PC-9 (cell line): ENCODE results near the gene DCAF7. TPM values are rescaled to one million over a fixed set of nuclear protein-coding genes. Genes with fewer than 3 reads are reported as not detected.

Source experiments
- BruUV-seq: library from RNA; stranded (reverse); fragments of 400-500 nt; replicated peaks from 2 replicates; lab custom pipeline; 2021; lab: Mats Ljungman, UMichigan
- CTCF ChIA-PET: fragments of 300-600 bp; sonication (Branson Sonifier 250); formaldehyde crosslinking; loops from one replicate; lab custom pipeline; 2022; ENCODE audit warnings: antibody characterized with exemption; lab: Charles Lee
- POLR2A ChIA-PET: fragments of 300-600 bp; sonication (Branson Sonifier 250); formaldehyde crosslinking; loops from one replicate; lab custom pipeline; 2022; ENCODE audit warnings: antibody characterized with exemption; ENCODE audit not compliant: unreplicated experiment; lab: Charles Lee
- DNase-seq, 2 experiments: peaks; one replicate each; pipeline versions ENCODE4 v3.0.0 to v3.0.0-alpha.2; 2015 to 2022; ENCODE audit warnings: mixed read lengths in 1 of 2
- H2AFZ ChIP-seq: fragments of 200-600 bp; sonication (generic); 2 replicates; pipeline ENCODE4 v1.8.1; 2017; ENCODE audit warnings: antibody characterized with exemption
- H3F3A ChIP-seq: fragments of 200-600 bp; sonication (generic); 2 replicates; pipeline ENCODE4 v1.8.1; 2017; ENCODE audit warnings: antibody characterized with exemption, mild to moderate bottlenecking, low read depth; ENCODE audit not compliant: insufficient read depth
- H3K27ac ChIP-seq: fragments of 200-600 bp; sonication (generic); 2 replicates; pipeline ENCODE4 v1.6.1; 2016; ENCODE audit warnings: mixed run types
- H3K27me3 ChIP-seq: fragments of 200-600 bp; sonication (generic); 2 replicates; pipeline ENCODE4 v1.6.1; 2016; ENCODE audit warnings: low read depth, mixed run types; ENCODE audit not compliant: insufficient read depth
- H3K36me3 ChIP-seq: fragments of 200-600 bp; sonication (generic); 2 replicates; pipeline ENCODE4 v1.6.1; 2016; ENCODE audit warnings: low read depth, mixed run types
- H3K4me1 ChIP-seq: fragments of 200-600 bp; sonication (generic); replicated peaks from 2 replicates; pipeline ENCODE4 v1.6.1; 2016; ENCODE audit warnings: mixed run types; ENCODE audit not compliant: insufficient read depth
- H3K4me2 ChIP-seq: fragments of 200-600 bp; sonication (generic); 2 replicates; pipeline ENCODE4 v1.6.1; 2017; ENCODE audit warnings: mixed run types
- H3K4me3 ChIP-seq: fragments of 200-600 bp; sonication (generic); 2 replicates; pipeline ENCODE4 v1.6.1; 2016; ENCODE audit warnings: mixed run types
- H3K79me2 ChIP-seq: fragments of 200-600 bp; sonication (generic); 2 replicates; pipeline ENCODE4 v1.6.1; 2017; ENCODE audit warnings: low read depth, mixed run types
- H3K9me2 ChIP-seq: fragments of 200-600 bp; sonication (generic); 2 replicates; pipeline ENCODE4 v1.8.1; 2017; ENCODE audit warnings: mild to moderate bottlenecking; ENCODE audit not compliant: insufficient read depth
- H3K9me3 ChIP-seq: fragments of 200-600 bp; sonication (generic); 2 replicates; pipeline ENCODE4 v1.8.1; 2016; ENCODE audit warnings: low read depth; ENCODE audit not compliant: insufficient read depth
- H4K20me1 ChIP-seq: fragments of 200-600 bp; sonication (generic); 2 replicates; pipeline ENCODE4 v1.8.1; 2017; ENCODE audit not compliant: insufficient read depth
- EZH2 ChIP-seq: fragments of 200-600 bp; sonication (generic); IDR thresholded peaks from 2 replicates; pipeline ENCODE4 v1.8.0; 2017; ENCODE audit warnings: antibody characterized with exemption, low read depth
- intact Hi-C: fragments of 100-400 bp; cut with micrococcal nuclease; formaldehyde crosslinking; loops from one replicate; pipeline ENCODE4 v1.10.0; 2022; ENCODE audit not compliant: unreplicated experiment
- total RNA-seq: library from RNA; stranded (reverse); gene quantifications from 2 replicates; pipeline ENCODE4 v1.2.3, GENCODE V29; 2021
- TF ChIP-seq, protein P1 (sequence below): fragments of 200-600 bp; sonication (generic); conservative IDR thresholded peaks from 2 replicates; pipeline ENCODE4 v1.6.1; 2017; ENCODE audit warnings: mixed run types, antibody characterized with exemption, mild to moderate bottlenecking, moderate library complexity

The DCAF7 gene
- total RNA-seq, 1 experiment from 2014 or later, result 78.9 TPM

DNA sequence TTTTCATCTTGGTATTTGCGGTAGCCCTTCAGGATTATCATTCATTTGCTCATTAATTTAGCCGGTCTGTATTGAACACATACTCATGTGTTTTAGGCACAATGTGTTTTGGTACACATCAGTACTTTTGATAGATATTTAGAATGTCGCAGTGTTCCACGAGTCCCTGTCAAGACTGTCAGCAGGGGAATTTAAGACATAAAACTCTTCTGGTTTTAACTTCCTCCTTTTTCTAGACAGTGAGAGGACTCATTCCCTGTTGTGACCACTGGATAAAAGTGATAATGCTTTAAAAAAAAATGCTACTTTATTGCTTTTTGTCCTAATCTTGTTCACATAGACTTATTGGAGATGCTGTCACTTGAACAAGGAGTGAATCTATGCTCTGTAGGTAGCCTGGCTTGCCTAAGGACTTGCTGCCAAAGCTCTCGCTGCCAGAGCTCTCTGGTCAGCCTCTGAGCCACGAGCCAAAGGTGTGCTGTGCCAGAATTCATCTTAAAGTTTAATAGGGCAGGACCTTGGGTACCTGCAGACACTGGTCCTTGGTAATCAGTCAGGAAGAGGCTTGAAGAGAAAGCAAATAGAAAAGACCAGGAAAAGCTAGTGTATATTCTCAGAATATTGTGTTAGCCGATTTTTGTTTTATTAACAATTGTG, 5.4 kb downstream of the DCAF7 start:
- BruUV-seq, result no TSS peak
- CTCF ChIA-PET, result no interaction called here
- DNase-seq, result no peak

DNA sequence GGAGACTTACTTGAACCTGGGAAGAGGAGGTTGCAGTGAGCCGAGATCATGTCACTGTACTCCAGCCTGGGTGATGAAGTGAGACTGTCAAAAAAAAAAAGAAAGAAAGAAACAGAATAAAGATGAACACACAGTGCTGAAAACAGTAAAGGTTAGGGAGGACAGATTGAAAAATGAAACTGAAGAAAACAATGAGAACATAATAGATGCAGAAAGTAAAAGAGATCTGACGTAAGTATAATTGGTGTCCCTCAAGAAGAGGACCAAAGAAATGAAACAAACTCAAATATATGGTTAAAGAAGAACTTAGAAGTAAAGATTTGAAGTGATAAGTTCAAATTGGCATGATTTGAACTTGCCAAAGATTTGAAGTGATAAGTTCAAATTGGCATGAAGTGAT, 7.1 kb downstream of the DCAF7 start:
- Histone ChIP-seq H3K4me3 (no peak overlapping the region), H3K36me3 (peaks cover 8% of the 10 kb centered on the region; the same call in 1 of the 2 replicates), H3F3A (peaks cover 6% of the 10 kb centered on the region), H4K20me1 (peaks cover 91% of the 10 kb centered on the region), H3K4me1 (peaks cover 6% of the 10 kb centered on the region), H3K4me2 (no peak overlapping the region), H3K79me2 (peaks cover 94% of the 10 kb centered on the region), H3K27ac (no peak overlapping the region), H3K9me2 (no peaks in the 10 kb centered on the region), H3K27me3 (no peaks in the 10 kb centered on the region), H3K9me3 (no peaks in the 10 kb centered on the region), H2AFZ (no peak overlapping the region)
- POLR2A ChIA-PET, result no interaction called here
- no TSS peak for BruUV-seq
- TF ChIP-seq EZH2, result no peak
- TF ChIP-seq, protein P1, sequence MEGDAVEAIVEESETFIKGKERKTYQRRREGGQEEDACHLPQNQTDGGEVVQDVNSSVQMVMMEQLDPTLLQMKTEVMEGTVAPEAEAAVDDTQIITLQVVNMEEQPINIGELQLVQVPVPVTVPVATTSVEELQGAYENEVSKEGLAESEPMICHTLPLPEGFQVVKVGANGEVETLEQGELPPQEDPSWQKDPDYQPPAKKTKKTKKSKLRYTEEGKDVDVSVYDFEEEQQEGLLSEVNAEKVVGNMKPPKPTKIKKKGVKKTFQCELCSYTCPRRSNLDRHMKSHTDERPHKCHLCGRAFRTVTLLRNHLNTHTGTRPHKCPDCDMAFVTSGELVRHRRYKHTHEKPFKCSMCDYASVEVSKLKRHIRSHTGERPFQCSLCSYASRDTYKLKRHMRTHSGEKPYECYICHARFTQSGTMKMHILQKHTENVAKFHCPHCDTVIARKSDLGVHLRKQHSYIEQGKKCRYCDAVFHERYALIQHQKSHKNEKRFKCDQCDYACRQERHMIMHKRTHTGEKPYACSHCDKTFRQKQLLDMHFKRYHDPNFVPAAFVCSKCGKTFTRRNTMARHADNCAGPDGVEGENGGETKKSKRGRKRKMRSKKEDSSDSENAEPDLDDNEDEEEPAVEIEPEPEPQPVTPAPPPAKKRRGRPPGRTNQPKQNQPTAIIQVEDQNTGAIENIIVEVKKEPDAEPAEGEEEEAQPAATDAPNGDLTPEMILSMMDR, result no peak
- DNase-seq, result no peak
- intact Hi-C loops, result no loop called here
- CTCF ChIA-PET, result no interaction called here

More for the DNA sequence above, 5.4 kb downstream of the DCAF7 start:
- Histone ChIP-seq H3K9me3 (no peaks in the 10 kb centered on the region), H4K20me1 (peaks cover 86% of the 10 kb centered on the region), H3K9me2 (no peaks in the 10 kb centered on the region), H3K79me2 (peaks cover 96% of the 10 kb centered on the region), H2AFZ (no peak overlapping the region), H3K27ac (no peak overlapping the region), H3F3A (peaks cover 6% of the 10 kb centered on the region), H3K27me3 (no peaks in the 10 kb centered on the region), H3K4me2 (no peak overlapping the region), H3K4me1 (peaks cover 12% of the 10 kb centered on the region), H3K4me3 (no peak overlapping the region), H3K36me3 (peaks cover 9% of the 10 kb centered on the region; the same call in 1 of the 2 replicates)
- intact Hi-C loops, result no loop called here
- POLR2A ChIA-PET, result interaction anchor here (0.6 kb wide), 1 partner anchor 380 kb away, joined by 3 read pairs; no protein-coding TSS in a partner anchor
- TF ChIP-seq, protein P1, result no peak
- no peak for TF ChIP-seq EZH2

DNA sequence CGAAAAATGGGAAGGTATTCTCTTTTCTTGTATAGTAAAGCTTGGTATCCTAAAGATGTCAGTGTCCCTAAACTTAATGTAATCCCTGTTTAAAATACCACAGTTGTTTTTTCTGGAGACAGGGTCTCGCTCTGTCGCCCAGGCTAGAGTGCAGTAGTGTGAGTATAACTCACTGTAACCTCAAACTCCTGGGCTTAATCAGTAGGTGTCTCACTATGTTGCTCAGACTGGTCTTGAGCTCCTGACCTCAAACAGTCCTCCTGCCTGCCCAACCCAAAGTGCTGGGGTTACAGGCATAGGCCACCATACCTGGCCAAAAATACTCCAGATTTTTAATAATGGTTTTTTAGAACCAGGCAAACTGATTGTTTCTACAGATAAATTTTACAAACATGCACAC, 8.2 kb downstream of the DCAF7 start:
- no peak for TF ChIP-seq EZH2
- TF ChIP-seq, protein P1, result no peak
- peaks cover 10% of the 10 kb centered on the region; the same call in 1 of the 2 replicates for H3F3A ChIP-seq
- H3K27ac ChIP-seq, result no peak overlapping the region
- H3K9me2 ChIP-seq, result no peaks in the 10 kb centered on the region
- no peak overlapping the region for H2AFZ ChIP-seq
- H3K4me3 ChIP-seq, result no peak overlapping the region
- no peaks in the 10 kb centered on the region for H3K9me3 ChIP-seq
- intact Hi-C loops, result no loop called here
- H3K79me2 ChIP-seq, result peaks cover 92% of the 10 kb centered on the region
- H3K4me1 ChIP-seq, result no peaks in the 10 kb centered on the region
- no TSS peak for BruUV-seq
- H3K36me3 ChIP-seq, result no peaks in the 10 kb centered on the region
- H3K4me2 ChIP-seq, result no peak overlapping the region
- ChIA-PET POLR2A (no interaction called here), CTCF (no interaction called here)
- DNase-seq, result no peak
- H4K20me1 ChIP-seq, result peaks cover 89% of the 10 kb centered on the region
- no peaks in the 10 kb centered on the region for H3K27me3 ChIP-seq
